IMR-90 (cell line): ENCODE measurements around the gene TNRC6A. TPM values are rescaled to one million over a fixed set of nuclear protein-coding genes. Genes with fewer than 3 reads are reported as not detected.

Experiments
- ATAC-seq: fragments of 200-7000 bp; cut with Tn5 transposase; 2 replicates; pipeline ENCODE4 v1.9.1; 2020; ENCODE audit warnings: low read depth, mild to moderate bottlenecking, moderate library complexity
- BruUV-seq: library from RNA; stranded (reverse); fragments of 400-500 nt; replicated peaks from 2 replicates; lab custom pipeline; 2021; lab: Mats Ljungman, UMichigan
- CTCF ChIA-PET: fragments of 300-600 bp; formaldehyde crosslinking; extraction: SDS; loops from one replicate; lab custom pipeline; 2021; ENCODE audit warnings: antibody characterized with exemption; lab: Yijun Ruan, JAX
- POLR2A ChIA-PET: fragments of 300-600 bp; sonication (Branson Sonifier 250); formaldehyde crosslinking; loops from one replicate; lab custom pipeline; 2022; ENCODE audit warnings: antibody characterized with exemption; ENCODE audit not compliant: unreplicated experiment; lab: Charles Lee
- DNase-seq: peaks from one replicate; pipeline ENCODE4 v3.0.0; 2013
- H2AFZ ChIP-seq: replicated peaks from 2 replicates; pipeline ENCODE3; 2013; ENCODE audit warnings: low read length, mild to moderate bottlenecking; ENCODE audit not compliant: poor library complexity
- H2AK5ac ChIP-seq: 2 replicates; pipeline ENCODE4 v1.6.1; 2013; ENCODE audit warnings: low read depth, low read length, inconsistent platforms
- H2AK9ac ChIP-seq: replicated peaks from 2 replicates; pipeline ENCODE3; 2013; ENCODE audit warnings: mild to moderate bottlenecking, low read depth, low read length, moderate library complexity; ENCODE audit not compliant: poor library complexity
- H2BK120ac ChIP-seq: 2 replicates; pipeline ENCODE4 v1.6.1; 2013; ENCODE audit warnings: low read depth, low read length, inconsistent platforms
- H2BK15ac ChIP-seq: 3 replicates; pipeline ENCODE4 v1.6.1; 2013; ENCODE audit warnings: low read depth, low read length, inconsistent platforms
- H2BK20ac ChIP-seq: 2 replicates; pipeline ENCODE4 v1.6.1; 2013; ENCODE audit warnings: low read depth, mild to moderate bottlenecking, inconsistent platforms, low read length, moderate library complexity
- H2BK5ac ChIP-seq: 2 replicates; pipeline ENCODE4 v1.6.1; 2013; ENCODE audit warnings: mild to moderate bottlenecking, low read depth, low read length, inconsistent platforms; ENCODE audit not compliant: poor library complexity, severe bottlenecking
- H3K14ac ChIP-seq: replicated peaks from 2 replicates; pipeline ENCODE4 v1.6.1; 2013; ENCODE audit warnings: low read depth, low read length, inconsistent platforms
- H3K18ac ChIP-seq: 2 replicates; pipeline ENCODE4 v1.6.1; 2013; ENCODE audit warnings: low read depth, low read length, control low read depth
- H3K23ac ChIP-seq: 2 replicates; pipeline ENCODE4 v1.6.1; 2013; ENCODE audit warnings: low read depth, low read length, inconsistent platforms
- H3K27ac ChIP-seq: 2 replicates; pipeline ENCODE4 v1.5.1; 2013; ENCODE audit warnings: mild to moderate bottlenecking, control low read depth, low read length; ENCODE audit not compliant: insufficient read depth
- H3K27me3 ChIP-seq: 2 replicates; pipeline ENCODE4 v1.6.1; 2013; ENCODE audit warnings: low read length; ENCODE audit not compliant: control insufficient read depth, insufficient read depth
- H3K36me3 ChIP-seq: 2 replicates; pipeline ENCODE4 v1.6.1; 2013; ENCODE audit warnings: low read length, mixed read lengths; ENCODE audit not compliant: control insufficient read depth, insufficient read depth
- H3K4ac ChIP-seq: 2 replicates; pipeline ENCODE4 v1.6.1; 2013; ENCODE audit warnings: low read depth, low read length, inconsistent platforms
- H3K4me1 ChIP-seq: 2 replicates; pipeline ENCODE4 v1.6.1; 2013; ENCODE audit warnings: low read length, mixed read lengths; ENCODE audit not compliant: control insufficient read depth, insufficient read depth
- H3K4me2 ChIP-seq: 2 replicates; pipeline ENCODE4 v1.6.1; 2013; ENCODE audit warnings: low read depth, mild to moderate bottlenecking, control low read depth, low read length, moderate library complexity
- H3K4me3 ChIP-seq: 2 replicates; pipeline ENCODE4 v1.5.1; 2013; ENCODE audit warnings: low read depth, mild to moderate bottlenecking, control low read depth, low read length, moderate library complexity; ENCODE audit not compliant: insufficient read depth
- H3K56ac ChIP-seq: 2 replicates; pipeline ENCODE4 v1.6.1; 2013; ENCODE audit warnings: low read length, inconsistent platforms; ENCODE audit not compliant: insufficient read depth; ENCODE audit errors: extremely low read depth
- H3K79me1 ChIP-seq, 2 experiments: 2 replicates each; pipeline ENCODE4 v1.6.1; 2013; ENCODE audit warnings: low read length in 2 of 2, inconsistent platforms in 1 of 2, low read depth in 1 of 2
- H3K9ac ChIP-seq: 2 replicates; pipeline ENCODE4 v1.6.1; 2013; ENCODE audit warnings: low read depth, low read length, control low read depth
- H3K9me1 ChIP-seq: 2 replicates; pipeline ENCODE4 v1.6.1; 2013; ENCODE audit warnings: low read length, inconsistent platforms; ENCODE audit not compliant: insufficient read depth
- H3K9me3 ChIP-seq: 2 replicates; pipeline ENCODE4 v1.6.1; 2013; ENCODE audit warnings: low read length; ENCODE audit not compliant: control insufficient read depth, insufficient read depth
- H4K20me1 ChIP-seq: 2 replicates; pipeline ENCODE4 v1.6.1; 2013; ENCODE audit warnings: low read length, inconsistent platforms; ENCODE audit not compliant: insufficient read depth
- H4K5ac ChIP-seq: 2 replicates; pipeline ENCODE4 v1.6.1; 2013; ENCODE audit warnings: mild to moderate bottlenecking, low read depth, low read length, control low read depth
- H4K8ac ChIP-seq, 2 experiments: 2 replicates each; pipeline ENCODE4 v1.6.1; 2013; ENCODE audit warnings: low read depth in 2 of 2, low read length in 2 of 2, control low read depth in 1 of 2, inconsistent platforms in 1 of 2
- H4K91ac ChIP-seq: 2 replicates; pipeline ENCODE4 v1.6.1; 2013; ENCODE audit warnings: low read depth, low read length, inconsistent platforms; ENCODE audit not compliant: insufficient read depth
- BHLHE40 ChIP-seq: fragments of 150-350 bp; IDR thresholded peaks from 2 replicates; pipeline ENCODE4 v1.6.1; 2016; ENCODE audit warnings: mild to moderate bottlenecking, low read depth, low read length
- CEBPB ChIP-seq: IDR thresholded peaks from 2 replicates; pipeline ENCODE4 v1.6.1; 2012; ENCODE audit warnings: low read depth, low read length, improper control_type of control experiment
- CHD1 ChIP-seq: IDR thresholded peaks from 2 replicates; pipeline ENCODE4 v1.6.1; 2012; ENCODE audit warnings: low read depth, low read length, improper control_type of control experiment
- CTCF ChIP-seq: conservative IDR thresholded peaks from 2 replicates; pipeline ENCODE4 v1.5.1; 2012; ENCODE audit warnings: mild to moderate bottlenecking, low read depth, low read length, improper control_type of control experiment
- FOS ChIP-seq: fragments of 150-350 bp; IDR thresholded peaks from 2 replicates; pipeline ENCODE4 v1.6.1; 2016; ENCODE audit warnings: low read depth, low read length
- MAFK ChIP-seq: IDR thresholded peaks from 2 replicates; pipeline ENCODE4 v1.6.1; 2012; ENCODE audit warnings: low read depth, low read length, improper control_type of control experiment
- MAZ ChIP-seq: IDR thresholded peaks from 2 replicates; pipeline ENCODE4 v1.6.1; 2012; ENCODE audit warnings: low read depth, mild to moderate bottlenecking, low read length, improper control_type of control experiment, moderate library complexity, borderline replicate concordance
- MXI1 ChIP-seq: IDR thresholded peaks from 2 replicates; pipeline ENCODE4 v1.6.1; 2012; ENCODE audit warnings: low read depth, mild to moderate bottlenecking, low read length, moderate library complexity, borderline replicate concordance
- NFE2L2 ChIP-seq: fragments of 150-350 bp; IDR thresholded peaks from 2 replicates; pipeline ENCODE4 v1.6.1; 2016; ENCODE audit warnings: low read depth, mild to moderate bottlenecking, low read length
- POLR2A ChIP-seq: IDR thresholded peaks from 2 replicates; pipeline ENCODE4 v1.6.1; 2012; ENCODE audit warnings: mild to moderate bottlenecking, low read depth, low read length
- RAD21 ChIP-seq: IDR thresholded peaks from 2 replicates; pipeline ENCODE4 v1.6.1; 2012; ENCODE audit warnings: low read length, improper control_type of control experiment
- RCOR1 ChIP-seq: IDR thresholded peaks from 2 replicates; pipeline ENCODE4 v1.6.1; 2012; ENCODE audit warnings: mild to moderate bottlenecking, low read length, improper control_type of control experiment; ENCODE audit not compliant: insufficient replicate concordance
- RFX5 ChIP-seq: IDR thresholded peaks from 2 replicates; pipeline ENCODE4 v1.8.0; 2012; ENCODE audit warnings: low read depth, mild to moderate bottlenecking, low read length, moderate library complexity
- SMC3 ChIP-seq: fragments of 150-350 bp; IDR thresholded peaks from 2 replicates; pipeline ENCODE4 v1.6.1; 2016; ENCODE audit warnings: low read depth, mild to moderate bottlenecking, antibody characterized with exemption, low read length, moderate library complexity
- USF2 ChIP-seq: fragments of 150-350 bp; IDR thresholded peaks from 2 replicates; pipeline ENCODE4 v1.6.1; 2017; ENCODE audit warnings: mild to moderate bottlenecking, antibody characterized with exemption, low read length, low read depth
- WGBS, 2 experiments: methylation state at CpG; one replicate each; pipeline versions ENCODE4 v1.1.5 to v1.1.7; 2013; ENCODE audit warnings: missing lambda C conversion rate in 2 of 2; ENCODE audit not compliant: insufficient read length in 1 of 2; ENCODE audit errors: extremely low coverage in 2 of 2; 5-methylcytosine and 5-hydroxymethylcytosine counted together
- dilution Hi-C: fragments of 300-500 bp; cut with HindIII; formaldehyde crosslinking; loops from one replicate; pipeline ENCODE4 v1.14.3; 2018; ENCODE audit warnings: low sequenced_read_pairs; ENCODE audit not compliant: unreplicated experiment
- in situ Hi-C: fragments of 300-500 bp; cut with MboI; formaldehyde crosslinking; loops from 3 replicates; pipeline ENCODE4 v1.14.3; 2019; ENCODE audit warnings: low sequenced_read_pairs, inconsistent platforms, mixed read lengths
- intact Hi-C: fragments of 100-400 bp; cut with micrococcal nuclease; formaldehyde crosslinking; loops from 2 replicates; pipeline ENCODE4 v1.10.0; 2022
- polyA plus RNA-seq, 3 experiments: library from polyadenylated mRNA; depleted of rRNA; stranded (reverse); fragments of >200 nt; gene quantifications; 2 replicates each; pipeline ENCODE4 v1.2.3, GENCODE V29; 2012; ENCODE audit warnings: low replicate concordance in 1 of 3
- total RNA-seq: library from RNA; depleted of rRNA; stranded (reverse); fragments of >200 nt; gene quantifications from 2 replicates; pipeline ENCODE4 v1.2.3, GENCODE V29; 2012
- TF ChIP-seq, protein P1 (sequence below): fragments of 150-350 bp; IDR thresholded peaks from 2 replicates; pipeline ENCODE4 v1.6.1; 2016; ENCODE audit warnings: low read depth, mild to moderate bottlenecking, low read length, moderate library complexity, borderline replicate concordance

Gene TNRC6A
- total and polyA plus RNA-seq, 2 of the 4 experiments (the other 2 are of a cell fraction): 32.4 to 42.3 TPM

DNA sequence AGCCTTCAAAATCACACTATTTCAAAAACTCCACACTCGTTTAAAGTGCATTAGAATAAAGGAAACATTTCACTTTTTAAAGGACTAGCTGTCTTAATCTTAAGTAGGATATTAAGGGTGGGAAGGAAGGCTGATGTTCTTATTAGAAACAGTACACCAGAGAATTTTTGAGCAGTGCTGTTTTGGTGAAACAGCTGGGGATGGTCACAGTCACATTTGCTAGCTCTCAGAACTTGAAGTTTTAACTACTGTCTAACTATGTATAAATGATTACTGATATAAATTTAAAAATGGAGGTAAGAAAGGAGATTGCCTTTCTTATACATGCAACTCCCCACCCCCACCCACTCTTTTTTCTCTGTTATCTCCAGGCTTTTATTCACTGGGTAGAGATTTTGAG lies 77.8 kb downstream of the TNRC6A start:
- no TSS peak for BruUV-seq
- Histone ChIP-seq H3K4me1 (no peaks in the 10 kb centered on the region), H3K27ac (no peak overlapping the region), H2BK120ac (no peak overlapping the region), H2BK15ac (no peak overlapping the region), H3K4me2 (no peak overlapping the region), H4K5ac (no peak overlapping the region), H3K79me1 (peaks cover 6 to 13% of the 10 kb centered on the region in 2 experiments; a peak in 3 of 4 replicates), H3K23ac (no peak overlapping the region), H3K14ac (no peak overlapping the region), H3K56ac (no peak overlapping the region), H3K36me3 (peaks cover 59% of the 10 kb centered on the region), H3K9me3 (no peaks in the 10 kb centered on the region), H3K9me1 (no peaks in the 10 kb centered on the region), H3K27me3 (no peaks in the 10 kb centered on the region), H4K91ac (no peak overlapping the region), H3K9ac (no peak overlapping the region), H4K20me1 (no peaks in the 10 kb centered on the region), H2AFZ (no peak overlapping the region), H3K4me3 (no peak overlapping the region), H2AK5ac (no peak overlapping the region), H3K18ac (no peak overlapping the region), H3K4ac (no peak overlapping the region), H4K8ac (no peak overlapping the region), H2BK5ac (no peak overlapping the region), H2AK9ac (no peak overlapping the region), H2BK20ac (no peak overlapping the region)
- no CpG with 5 or more reads among the region's 1 CpG for WGBS, 2 experiments
- DNase-seq (no peak), ATAC-seq (no peak)
- ChIA-PET CTCF (interaction anchor here (0.6 to 0.7 kb wide), 2 partner anchors 39 to 74 kb away, joined by 3 to 4 read pairs; no protein-coding TSS in a partner anchor), POLR2A (no interaction called here)
- TF ChIP-seq, protein P1, sequence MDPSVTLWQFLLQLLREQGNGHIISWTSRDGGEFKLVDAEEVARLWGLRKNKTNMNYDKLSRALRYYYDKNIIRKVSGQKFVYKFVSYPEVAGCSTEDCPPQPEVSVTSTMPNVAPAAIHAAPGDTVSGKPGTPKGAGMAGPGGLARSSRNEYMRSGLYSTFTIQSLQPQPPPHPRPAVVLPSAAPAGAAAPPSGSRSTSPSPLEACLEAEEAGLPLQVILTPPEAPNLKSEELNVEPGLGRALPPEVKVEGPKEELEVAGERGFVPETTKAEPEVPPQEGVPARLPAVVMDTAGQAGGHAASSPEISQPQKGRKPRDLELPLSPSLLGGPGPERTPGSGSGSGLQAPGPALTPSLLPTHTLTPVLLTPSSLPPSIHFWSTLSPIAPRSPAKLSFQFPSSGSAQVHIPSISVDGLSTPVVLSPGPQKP: no peak
- TF ChIP-seq SMC3: no peak
- TF ChIP-seq NFE2L2: no peak
- no peak for TF ChIP-seq MAZ
- TF ChIP-seq CEBPB: no peak
- TF ChIP-seq USF2: no peak
- TF ChIP-seq FOS: no peak
- TF ChIP-seq CTCF: no peak
- no peak for TF ChIP-seq CHD1
- TF ChIP-seq MAFK: no peak
- TF ChIP-seq RAD21: no peak
- TF ChIP-seq BHLHE40: no peak
- TF ChIP-seq MXI1: no peak
- no peak for TF ChIP-seq POLR2A
- TF ChIP-seq RFX5: no peak
- TF ChIP-seq RCOR1: no peak
- dilution Hi-C loops: no loop called here
- intact Hi-C loops: no loop called here
- in situ Hi-C loops: no loop called here
